Effector memory CD4-positive, alpha-beta T cell (primary cell): ENCODE measurements around the gene KLKB1.
"Not testable (repeated sequence)": the region's sequence is repeated elsewhere in the genome, so short reads cannot be mapped to it uniquely, and the experiment has no call there.

Experiments used
- DNase-seq, 3 donors: peaks; one replicate each; pipeline ENCODE4 v3.0.0-alpha.2; 2020
- H3K27ac ChIP-seq: 2 replicates; pipeline ENCODE4 v1.7.0; 2013; ENCODE audit warnings: mild to moderate bottlenecking, low read length, moderate library complexity; ENCODE audit not compliant: insufficient read depth, poor library complexity, severe bottlenecking
- H3K27me3 ChIP-seq: replicated peaks from 2 replicates; pipeline ENCODE4 v1.7.0; 2013; ENCODE audit warnings: mild to moderate bottlenecking, low read length; ENCODE audit not compliant: insufficient read depth, control insufficient read depth, poor library complexity, severe bottlenecking
- H3K36me3 ChIP-seq: 2 replicates; pipeline ENCODE4 v1.7.0; 2013; ENCODE audit warnings: mild to moderate bottlenecking, low read length, moderate library complexity; ENCODE audit not compliant: control insufficient read depth, insufficient read depth
- H3K4me1 ChIP-seq: 2 replicates; pipeline ENCODE4 v1.7.0; 2013; ENCODE audit warnings: low read length, mild to moderate bottlenecking; ENCODE audit not compliant: control insufficient read depth, insufficient read depth, poor library complexity, severe bottlenecking
- H3K4me3 ChIP-seq: 2 replicates; pipeline ENCODE4 v1.7.0; 2013; ENCODE audit warnings: low read length, low read depth, mild to moderate bottlenecking; ENCODE audit not compliant: insufficient read depth, poor library complexity, severe bottlenecking
- H3K9me3 ChIP-seq: 2 replicates; pipeline ENCODE4 v1.7.0; 2013; ENCODE audit warnings: mild to moderate bottlenecking, low read length, moderate library complexity; ENCODE audit not compliant: control insufficient read depth

KLKB1 gene

DNA sequence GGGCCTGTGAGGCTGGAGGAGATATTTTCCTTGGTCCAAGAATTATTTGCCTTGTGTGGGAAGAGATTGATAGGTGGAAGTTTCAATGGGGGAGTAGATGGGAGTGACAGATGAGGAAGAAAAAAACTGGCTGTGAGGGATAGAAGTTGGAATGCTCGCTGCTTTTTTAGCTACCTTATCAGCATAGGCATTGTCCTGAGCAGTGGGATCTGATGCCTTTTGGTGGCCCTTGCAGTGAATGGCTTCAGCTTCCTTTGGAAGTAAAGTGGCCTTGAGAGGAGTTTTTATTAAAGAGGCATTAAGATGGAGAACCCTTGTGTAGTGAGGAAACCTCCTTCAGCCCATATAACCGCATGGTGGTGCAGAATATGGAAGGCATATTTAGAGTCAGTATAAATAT is 16.0 kb downstream of the KLKB1 start:
- DNase-seq = no peak
- no peak overlapping the region for H3K4me3 ChIP-seq
- H3K27ac ChIP-seq = no peak overlapping the region
- no peaks in the 10 kb centered on the region for H3K4me1 ChIP-seq
- H3K27me3 ChIP-seq = no peaks in the 10 kb centered on the region
- no peaks in the 10 kb centered on the region for H3K36me3 ChIP-seq
- no peaks in the 10 kb centered on the region for H3K9me3 ChIP-seq

DNA sequence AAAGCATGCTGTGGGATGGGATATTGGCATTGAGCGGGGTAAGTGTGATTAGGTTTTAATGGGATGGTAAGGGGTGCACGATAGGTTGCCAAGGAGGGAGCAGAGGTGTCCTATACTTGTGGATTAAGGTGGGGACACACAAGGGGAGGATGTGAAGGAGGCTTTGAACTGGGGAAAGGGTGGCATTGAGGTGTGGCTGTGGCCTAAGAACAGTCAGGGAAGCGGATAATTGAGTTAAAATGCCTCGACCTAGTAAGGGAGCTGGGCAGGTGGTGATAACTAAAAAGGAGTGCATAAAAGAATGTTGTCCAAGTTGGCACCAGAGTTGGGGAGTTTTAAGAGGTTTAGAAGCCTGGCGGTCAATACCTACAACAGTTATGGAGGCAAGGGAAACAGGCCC is 17.5 kb downstream of the KLKB1 start:
- Histone ChIP-seq H3K36me3 (no peaks in the 10 kb centered on the region), H3K4me1 (no peaks in the 10 kb centered on the region), H3K4me3 (no peak overlapping the region), H3K27me3 (no peaks in the 10 kb centered on the region), H3K27ac (no peak overlapping the region), H3K9me3 (no peaks in the 10 kb centered on the region)
- DNase-seq = no peak

DNA sequence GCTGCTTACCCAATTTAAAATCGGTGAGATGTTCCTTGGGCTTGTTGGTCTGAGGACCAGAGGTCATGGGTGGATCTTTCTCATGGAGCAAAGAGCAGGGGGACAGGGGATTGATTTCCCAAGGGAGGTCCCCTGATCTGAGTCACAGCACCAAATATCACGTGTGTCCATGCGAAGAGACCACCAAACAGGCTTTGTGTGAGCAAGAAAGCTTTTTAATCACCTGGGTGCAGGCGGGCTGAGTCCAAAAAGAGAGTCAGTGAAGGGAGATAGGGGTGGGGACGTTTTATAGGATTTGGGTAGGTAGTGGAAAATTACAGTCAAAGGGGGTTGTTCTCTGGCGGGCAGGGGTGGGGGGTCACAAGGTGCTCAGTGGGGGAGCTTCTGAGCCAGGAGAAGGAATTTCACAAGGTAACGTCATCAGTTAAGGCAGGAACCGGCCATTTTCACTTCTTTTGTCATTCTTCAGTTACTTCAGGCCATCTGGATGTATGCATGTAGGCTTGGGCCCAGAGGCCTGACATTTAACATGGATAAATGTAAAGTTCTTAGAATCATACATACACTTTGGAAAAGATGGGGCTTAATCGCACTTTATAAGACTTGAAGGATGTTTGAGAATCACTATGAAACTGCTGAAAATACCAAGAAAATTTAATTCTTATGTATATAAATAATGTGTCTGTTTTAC is 19.9 kb downstream of the KLKB1 start:
- H3K4me1 ChIP-seq, H3K36me3 ChIP-seq, H3K9me3 ChIP-seq, DNase-seq, H3K4me3 ChIP-seq, H3K27ac ChIP-seq, H3K27me3 ChIP-seq: not testable (repeated sequence)

DNA sequence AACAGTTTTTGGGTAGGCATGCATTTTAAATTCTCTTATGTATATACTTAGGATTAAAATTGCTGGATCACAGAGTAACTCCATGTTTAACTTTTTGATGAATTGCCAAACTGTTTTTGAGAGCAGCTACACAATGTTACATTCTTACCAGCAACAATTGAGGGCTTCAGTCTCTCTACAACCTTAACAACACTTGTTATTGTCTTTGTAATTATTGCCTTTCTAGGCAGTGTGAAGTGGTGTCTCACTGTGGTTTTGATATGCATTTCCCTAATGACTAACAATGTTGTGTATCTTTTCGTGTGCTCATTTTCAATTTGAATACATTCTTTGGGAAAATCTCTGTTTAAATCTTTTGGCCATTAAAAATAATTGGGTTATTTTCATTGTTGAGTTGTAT is 21.3 kb downstream of the KLKB1 start:
- H3K4me1 ChIP-seq = no peaks in the 10 kb centered on the region
- H3K4me3 ChIP-seq = no peak overlapping the region
- H3K36me3 ChIP-seq = no peaks in the 10 kb centered on the region
- no peak overlapping the region for H3K27ac ChIP-seq
- H3K9me3 ChIP-seq = no peaks in the 10 kb centered on the region
- H3K27me3 ChIP-seq = no peaks in the 10 kb centered on the region
- DNase-seq = no peak

DNA sequence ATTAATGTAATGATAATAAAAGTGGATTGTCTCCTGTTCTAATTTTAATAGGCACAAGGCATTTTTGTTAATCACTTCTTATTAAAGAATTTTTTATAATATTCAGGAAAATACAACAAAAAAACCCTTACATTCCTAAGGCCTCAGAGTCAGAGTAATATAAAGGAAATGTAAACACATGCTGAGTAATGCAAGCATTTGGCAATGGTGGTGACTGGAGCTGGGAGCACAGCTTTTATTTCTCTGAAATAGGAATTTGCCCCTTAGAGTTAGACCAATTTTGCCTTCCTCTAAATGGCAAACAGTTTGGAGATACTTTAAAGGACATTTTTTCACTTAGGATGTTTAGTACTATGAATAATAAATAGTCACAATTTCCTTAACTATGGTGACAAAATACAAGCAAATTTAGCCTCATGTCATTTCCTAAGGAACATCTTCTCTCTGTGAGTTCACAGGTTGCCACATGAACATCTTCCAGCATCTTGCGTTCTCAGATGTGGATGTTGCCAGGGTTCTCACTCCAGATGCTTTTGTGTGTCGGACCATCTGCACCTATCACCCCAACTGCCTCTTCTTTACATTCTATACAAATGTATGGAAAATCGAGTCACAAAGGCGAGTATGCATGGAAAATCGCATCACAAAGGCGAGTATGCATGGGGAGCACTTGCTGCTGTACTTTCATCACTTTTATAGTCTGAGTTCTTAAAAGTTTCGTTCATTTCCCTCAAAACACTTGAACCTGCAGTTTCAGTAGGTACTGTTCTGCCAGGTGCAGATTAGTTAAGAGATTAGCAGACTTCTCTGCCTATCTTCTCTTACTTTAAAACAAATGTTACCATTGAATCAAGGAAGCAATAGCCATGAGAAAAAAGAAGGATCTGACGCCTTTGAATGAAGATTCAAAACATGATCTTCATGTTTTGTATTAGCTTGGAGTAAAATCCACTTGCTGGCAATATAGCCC is 22.8 kb downstream of the KLKB1 start:
- Histone ChIP-seq H3K36me3 (no peaks in the 10 kb centered on the region), H3K4me3 (no peak overlapping the region), H3K9me3 (no peaks in the 10 kb centered on the region), H3K4me1 (no peaks in the 10 kb centered on the region), H3K27me3 (no peaks in the 10 kb centered on the region), H3K27ac (no peak overlapping the region)
- no peak for DNase-seq

DNA sequence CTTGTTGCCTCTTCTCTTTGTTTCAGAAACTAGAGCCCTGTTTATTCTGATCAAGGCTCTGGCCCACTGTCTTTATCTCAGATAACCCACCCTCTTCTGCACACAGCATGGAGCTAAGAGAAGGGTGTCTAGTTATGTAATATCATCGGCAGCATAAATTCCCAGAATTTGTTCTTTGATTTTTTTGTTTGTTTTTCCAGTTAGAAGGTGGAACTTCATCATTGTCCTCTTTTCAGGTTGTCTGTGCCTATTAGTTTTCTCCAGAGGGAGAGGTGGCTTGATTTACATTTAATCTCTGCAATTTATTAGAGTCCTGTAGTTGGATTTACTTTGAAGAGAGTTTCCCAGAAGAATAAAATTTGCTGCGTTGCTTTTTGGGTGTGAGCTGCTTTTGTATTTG is 23.5 kb downstream of the KLKB1 start:
- H3K36me3 ChIP-seq = no peaks in the 10 kb centered on the region
- no peak for DNase-seq

DNA sequence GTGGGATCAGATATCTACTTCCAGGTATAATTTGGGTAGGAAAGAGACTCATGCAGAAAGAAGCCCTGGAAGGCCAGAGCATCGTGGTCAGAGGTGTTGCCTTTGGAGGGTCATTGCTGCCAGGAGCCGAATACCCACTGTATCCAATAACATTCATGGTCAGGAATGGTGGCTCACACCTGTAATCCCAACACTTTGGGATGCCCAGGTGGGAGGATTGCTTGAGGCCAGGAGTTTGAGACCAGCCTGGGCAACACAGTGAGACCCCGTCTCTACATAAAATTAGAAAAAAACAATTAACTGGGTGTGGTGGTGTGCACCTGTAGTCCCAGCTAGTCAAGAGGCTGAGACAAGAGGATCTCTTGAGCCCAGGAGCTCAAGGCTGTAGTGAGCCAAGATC is 27.8 kb downstream of the KLKB1 start:
- Histone ChIP-seq H3K9me3 (no peaks in the 10 kb centered on the region), H3K4me3 (no peak overlapping the region), H3K4me1 (no peaks in the 10 kb centered on the region), H3K27ac (no peak overlapping the region), H3K27me3 (no peaks in the 10 kb centered on the region), H3K36me3 (no peaks in the 10 kb centered on the region)
- no peak for DNase-seq

More for the DNA sequence above, 23.5 kb downstream of the KLKB1 start:
- Histone ChIP-seq H3K4me1 (no peaks in the 10 kb centered on the region), H3K9me3 (no peaks in the 10 kb centered on the region), H3K4me3 (no peak overlapping the region), H3K27ac (no peak overlapping the region), H3K27me3 (no peaks in the 10 kb centered on the region)

DNA sequence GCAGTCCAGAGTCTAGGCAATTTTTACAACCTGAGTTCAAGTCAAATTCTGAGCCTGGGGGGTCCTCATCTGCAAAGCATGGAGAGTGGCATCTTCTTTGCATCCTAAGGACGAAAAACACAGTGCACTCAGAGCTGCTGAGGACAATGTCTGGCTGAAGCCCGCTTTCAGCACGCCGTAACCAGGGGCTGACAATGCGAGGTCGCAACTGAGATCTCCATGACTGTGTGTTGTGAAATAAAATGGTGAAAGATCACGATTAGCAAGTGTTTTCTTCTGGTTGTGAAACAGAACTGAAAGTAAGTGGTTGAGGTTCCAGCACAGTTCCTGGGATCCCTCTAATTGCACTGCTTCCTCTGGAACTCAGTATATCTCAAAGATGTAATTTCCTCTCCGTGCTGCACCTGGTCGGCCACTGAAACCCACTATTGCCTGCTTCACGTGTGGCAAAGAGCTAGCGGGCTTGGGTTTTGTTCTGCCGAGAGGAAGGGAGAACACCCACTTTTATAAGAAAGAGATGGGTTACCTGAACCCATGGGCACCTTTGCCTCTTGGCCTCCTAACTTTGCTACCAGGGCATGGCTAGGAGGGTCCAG is 31.0 kb downstream of the KLKB1 start:
- H3K4me1 ChIP-seq = no peaks in the 10 kb centered on the region
- no peaks in the 10 kb centered on the region for H3K27me3 ChIP-seq
- no peaks in the 10 kb centered on the region for H3K9me3 ChIP-seq
- no peaks in the 10 kb centered on the region for H3K36me3 ChIP-seq
- DNase-seq = no peak
- H3K4me3 ChIP-seq = no peak overlapping the region
- H3K27ac ChIP-seq = no peak overlapping the region

DNA sequence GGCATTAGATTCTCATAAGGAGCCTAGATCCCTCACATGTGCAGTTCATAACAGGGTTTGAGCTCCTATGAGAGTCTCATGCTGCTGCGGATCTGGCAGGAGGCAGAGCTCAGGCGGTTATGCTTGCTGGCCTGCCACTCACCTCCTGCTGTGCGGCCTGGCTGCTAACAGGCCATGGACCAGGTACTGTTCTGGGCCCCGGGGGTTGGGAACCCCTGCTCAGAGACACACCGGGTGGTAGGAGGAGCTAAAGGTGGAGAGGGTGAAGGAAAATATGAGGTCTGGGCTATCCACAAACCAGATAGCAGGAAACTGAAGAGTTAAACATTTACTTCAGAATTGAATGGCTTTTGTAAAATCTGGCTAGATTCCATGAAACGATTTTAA is 32.8 kb downstream of the KLKB1 start:
- no peaks in the 10 kb centered on the region for H3K27me3 ChIP-seq
- no peaks in the 10 kb centered on the region for H3K36me3 ChIP-seq
- no peak overlapping the region for H3K4me3 ChIP-seq
- no peaks in the 10 kb centered on the region for H3K9me3 ChIP-seq
- no peak for DNase-seq
- H3K4me1 ChIP-seq = no peaks in the 10 kb centered on the region
- no peak overlapping the region for H3K27ac ChIP-seq
